ENCODE results near the gene AFDN. TPM values are rescaled to one million over a fixed set of nuclear protein-coding genes. Genes with fewer than 3 reads are reported as not detected.

The AFDN gene
- total RNA-seq, 4 donors from 2014 or later: 66.9 to 88.0 (median 75.3) TPM

GRCh38 chr6:167921831-167922230 is 95.1 kb downstream of the AFDN start:
- intact Hi-C loops (cut with DNase I): no loop called here
- Histone ChIP-seq H3K36me3 (peaks cover 27 to 95% (median 68%) of the 10 kb centered on the region in 4 donors), H3K27me3 (no peaks in the 10 kb centered on the region), H3K4me3 (no peak overlapping the region), H3K27ac (replicated peaks in 1 of 4) (no peak overlapping the region), H3K4me1 (no peaks in the 10 kb centered on the region), H3K9me3 (no peaks in the 10 kb centered on the region)
- WGBS: 85% methylated on average over 6 of the region's 6 CpGs
- TF ChIP-seq CTCF (IDR thresholded peaks at IDR 0.05) (no peak), POLR2AphosphoS5 (IDR thresholded peaks at IDR 0.05) (no peak), EP300 (IDR thresholded peaks at IDR 0.05) (no peak), POLR2A (IDR thresholded peaks at IDR 0.05; ENCODE audit: low read depth) (no peak)
- DNase-seq (ENCODE audit: extremely low spot score): no peak

GRCh38 chr6:167925026-167925425 is 98.3 kb downstream of the AFDN start:
- Histone ChIP-seq H3K27me3 (no peaks in the 10 kb centered on the region), H3K27ac (replicated peaks in 1 of 4) (no peak overlapping the region), H3K9me3 (no peaks in the 10 kb centered on the region), H3K4me1 (no peaks in the 10 kb centered on the region), H3K4me3 (no peak overlapping the region), H3K36me3 (peaks cover 6 to 92% (median 62%) of the 10 kb centered on the region in 4 donors)
- intact Hi-C loops (cut with DNase I): no loop called here
- no peak for TF ChIP-seq POLR2A (IDR thresholded peaks at IDR 0.05; ENCODE audit: low read depth)
- no peak for TF ChIP-seq EP300 (IDR thresholded peaks at IDR 0.05)
- TF ChIP-seq CTCF (IDR thresholded peaks at IDR 0.05): no peak
- TF ChIP-seq POLR2AphosphoS5 (IDR thresholded peaks at IDR 0.05): no peak
- 64% methylated on average over 7 of the region's 7 CpGs for WGBS
- peak; percentile 29 for DNase-seq (ENCODE audit: extremely low spot score)

- Histone ChIP-seq H3K27ac (replicated peaks in 1 of 4) (no peak overlapping the region), H3K9me3 (no peaks in the 10 kb centered on the region), H3K4me1 (peaks cover 0 to 3% (median 0%) of the 10 kb centered on the region in 4 donors), H3K36me3 (peaks cover 0 to 83% (median 54%) of the 10 kb centered on the region in 4 donors), H3K27me3 (no peaks in the 10 kb centered on the region), H3K4me3 (no peak overlapping the region)
- 96% methylated on average over 6 of the region's 6 CpGs for WGBS
- DNase-seq (ENCODE audit: extremely low spot score): no peak
- TF ChIP-seq POLR2A (IDR thresholded peaks at IDR 0.05; ENCODE audit: low read depth) (no peak), EP300 (IDR thresholded peaks at IDR 0.05) (no peak), POLR2AphosphoS5 (IDR thresholded peaks at IDR 0.05) (no peak), CTCF (IDR thresholded peaks at IDR 0.05) (no peak)
- intact Hi-C loops (cut with DNase I): no loop called here
Measured at GRCh38 chr6:167927246-167927645, 100.5 kb downstream of the AFDN start.

GRCh38 chr6:167928111-167928510 is 101.4 kb downstream of the AFDN start:
- no peak for TF ChIP-seq CTCF (IDR thresholded peaks at IDR 0.05)
- no peak for TF ChIP-seq POLR2A (IDR thresholded peaks at IDR 0.05; ENCODE audit: low read depth)
- TF ChIP-seq POLR2AphosphoS5 (IDR thresholded peaks at IDR 0.05): no peak
- TF ChIP-seq EP300 (IDR thresholded peaks at IDR 0.05): no peak

GRCh38 chr6:167930295-167930694 is 103.6 kb downstream of the AFDN start:
- no peak overlapping the region for H3K4me3 ChIP-seq
- no peak overlapping the region for H3K27ac ChIP-seq (replicated peaks in 1 of 4)
- DNase-seq (ENCODE audit: extremely low spot score): no peak
- intact Hi-C loops (cut with DNase I): no loop called here
- no peak for TF ChIP-seq POLR2A (IDR thresholded peaks at IDR 0.05; ENCODE audit: low read depth)
- no peak for TF ChIP-seq POLR2AphosphoS5 (IDR thresholded peaks at IDR 0.05)
- no peak for TF ChIP-seq CTCF (IDR thresholded peaks at IDR 0.05)
- TF ChIP-seq EP300 (IDR thresholded peaks at IDR 0.05): no peak
- H3K9me3 ChIP-seq: no peaks in the 10 kb centered on the region
- 69% methylated on average over 3 of the region's 3 CpGs for WGBS
- H3K27me3 ChIP-seq: no peaks in the 10 kb centered on the region
- H3K36me3 ChIP-seq: peaks cover 0 to 62% (median 40%) of the 10 kb centered on the region in 4 donors
- H3K4me1 ChIP-seq: peaks cover 0 to 14% (median 5%) of the 10 kb centered on the region in 4 donors

More at GRCh38 chr6:167928111-167928510, 101.4 kb downstream of the AFDN start:
- Histone ChIP-seq H3K27me3 (no peaks in the 10 kb centered on the region), H3K9me3 (no peaks in the 10 kb centered on the region), H3K27ac (replicated peaks in 1 of 4) (no peak overlapping the region), H3K4me1 (peaks cover 0 to 6% (median 2%) of the 10 kb centered on the region in 4 donors), H3K36me3 (peaks cover 0 to 74% (median 50%) of the 10 kb centered on the region in 4 donors), H3K4me3 (no peak overlapping the region)
- WGBS: 97% methylated on average over 3 of the region's 3 CpGs
- DNase-seq (ENCODE audit: extremely low spot score): no peak
- intact Hi-C loops (cut with DNase I): no loop called here
